ENCODE results near the gene NREP. TPM values are rescaled to one million over a fixed set of nuclear protein-coding genes. Genes with fewer than 3 reads are reported as not detected.

Gene NREP
- total and polyA plus RNA-seq, 7 experiments from 2014 or later, result 3.5 to 28.7 (median 9.0) TPM

DNA sequence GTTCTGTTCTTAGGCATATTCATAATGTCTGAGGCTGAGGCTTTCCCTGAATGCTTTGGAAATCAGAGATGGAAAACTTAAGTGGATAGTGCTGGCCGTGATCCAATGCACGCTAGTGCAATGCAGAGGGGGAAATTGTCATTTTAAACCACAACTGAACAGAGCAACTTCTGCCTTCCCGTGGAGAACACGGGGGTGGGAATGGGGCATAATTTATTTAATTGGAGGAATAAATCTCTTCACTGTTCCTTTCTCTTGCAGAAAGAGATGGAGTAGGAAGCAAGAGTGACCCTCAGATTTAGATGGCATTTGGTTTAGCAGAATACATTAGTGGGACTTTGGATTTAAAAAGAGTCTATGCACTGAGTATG lies 22.9 kb upstream of the NREP start:
- no peaks in the 10 kb centered on the region for H3K9me3 Mint-ChIP-seq
- no peaks in the 10 kb centered on the region for H3K36me3 ChIP-seq (ENCODE audit: control insufficient read depth in 2 of 3, insufficient read depth in 3 of 3, low read length in 3 of 3)
- no peaks in the 10 kb centered on the region for H3K9me3 ChIP-seq (ENCODE audit: control insufficient read depth in 2 of 3, low read length in 3 of 3)
- no peak overlapping the region for H3K4me3 ChIP-seq (ENCODE audit: low read length)
- intact Hi-C loops (cut with micrococcal nuclease), result no loop called here
- H3K27me3 Mint-ChIP-seq, result peaks cover 6 to 47% (median 17%) of the 10 kb centered on the region in 5 donors
- CTCF ChIA-PET, result no interaction called here
- ATAC-seq (no peak), DNase-seq (no peak)
- no peaks in the 10 kb centered on the region for H3K27me3 ChIP-seq (ENCODE audit: control insufficient read depth in 2 of 2, insufficient read depth in 2 of 2, low read length in 2 of 2)
- peaks cover 0 to 3% (median 0%) of the 10 kb centered on the region in 7 donors for H3K4me1 Mint-ChIP-seq
- no peaks in the 10 kb centered on the region for H3K4me1 ChIP-seq (ENCODE audit: control insufficient read depth in 2 of 2, insufficient read depth in 2 of 2, low read length in 2 of 2)
- no peak overlapping the region for H3K4me3 Mint-ChIP-seq
- no peak overlapping the region for H3K27ac Mint-ChIP-seq
- H3K36me3 Mint-ChIP-seq, result no peaks in the 10 kb centered on the region
- no peak overlapping the region for H3K27ac ChIP-seq (ENCODE audit: low read depth, low read length)
- POLR2A ChIA-PET, result no interaction called here

GRCh38 chr5:111779260-111779921 lies 22.4 kb upstream of the NREP start:
- Histone ChIP-seq H3K36me3 (ENCODE audit: control insufficient read depth in 2 of 3, insufficient read depth in 3 of 3, low read length in 3 of 3) (no peaks in the 10 kb centered on the region), H3K4me1 (ENCODE audit: control insufficient read depth in 2 of 2, insufficient read depth in 2 of 2, low read length in 2 of 2) (no peaks in the 10 kb centered on the region), H3K9me3 (ENCODE audit: control insufficient read depth in 2 of 3, low read length in 3 of 3) (no peaks in the 10 kb centered on the region), H3K27me3 (ENCODE audit: control insufficient read depth in 2 of 2, insufficient read depth in 2 of 2, low read length in 2 of 2) (no peaks in the 10 kb centered on the region), H3K4me3 (ENCODE audit: low read length) (no peak overlapping the region), H3K27ac (ENCODE audit: low read depth, low read length) (no peak overlapping the region)
- H3K4me1 Mint-ChIP-seq, result peaks cover 0 to 4% (median 0%) of the 10 kb centered on the region in 7 donors
- intact Hi-C loops (cut with micrococcal nuclease), result no loop called here
- H3K9me3 Mint-ChIP-seq, result no peaks in the 10 kb centered on the region
- POLR2A ChIA-PET, result no interaction called here
- peak overlapping the region in 1 of 9 donors; percentile 7 for H3K27ac Mint-ChIP-seq
- H3K36me3 Mint-ChIP-seq, result no peaks in the 10 kb centered on the region
- no peak for DNase-seq
- ATAC-seq, result no peak
- H3K27me3 Mint-ChIP-seq, result peaks cover 10 to 50% (median 20%) of the 10 kb centered on the region in 5 donors
- H3K4me3 Mint-ChIP-seq, result no peak overlapping the region
- CTCF ChIA-PET, result no interaction called here

DNA sequence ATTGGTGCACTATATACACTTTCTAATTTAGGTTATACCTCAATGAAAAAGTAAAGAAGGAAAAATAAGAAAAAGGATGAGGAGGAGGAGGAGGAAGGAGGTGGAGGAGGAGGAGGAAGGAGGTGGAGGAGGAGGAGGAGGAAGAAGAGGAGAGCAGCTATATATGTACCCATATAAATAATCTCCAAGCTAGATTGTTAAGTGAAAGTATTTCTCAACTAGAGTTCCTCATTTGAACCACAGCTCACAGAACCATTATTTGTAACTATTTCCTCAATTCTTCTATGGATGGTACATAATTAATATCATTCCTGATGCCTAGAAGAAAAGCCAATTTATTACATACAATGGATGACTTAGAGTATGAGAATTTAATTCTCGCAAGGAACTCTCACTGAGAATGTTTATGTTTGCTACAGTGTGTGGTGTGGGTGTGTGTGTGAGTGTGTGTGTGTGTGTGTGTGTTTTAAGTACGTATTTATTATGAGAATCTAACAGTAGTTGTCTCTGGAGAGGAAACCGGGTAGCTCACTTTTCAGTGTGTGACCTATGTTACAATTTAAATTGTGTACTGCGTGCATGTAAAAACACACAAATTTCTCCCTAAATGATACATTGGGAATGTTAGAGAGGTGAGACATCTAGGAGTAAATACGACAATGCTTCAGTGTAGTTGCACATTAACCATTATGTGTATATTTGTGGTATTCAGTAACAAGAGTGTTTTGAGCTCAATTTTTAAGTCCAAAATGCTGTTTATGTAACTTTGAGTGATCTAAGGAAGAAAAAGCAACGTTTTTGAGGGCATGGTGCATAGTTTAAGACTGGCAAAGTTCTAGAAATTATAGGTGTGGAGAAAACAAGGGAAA lies 20.2 kb upstream of the NREP start:
- Mint-ChIP-seq H3K4me1 (peaks cover 0 to 10% (median 0%) of the 10 kb centered on the region in 7 donors), H3K27me3 (peaks cover 10 to 51% (median 21%) of the 10 kb centered on the region in 5 donors), H3K9me3 (no peaks in the 10 kb centered on the region), H3K4me3 (no peak overlapping the region), H3K36me3 (no peaks in the 10 kb centered on the region), H3K27ac (no peak overlapping the region)
- no peak for DNase-seq
- Histone ChIP-seq H3K4me1 (ENCODE audit: control insufficient read depth in 2 of 2, insufficient read depth in 2 of 2, low read length in 2 of 2) (no peaks in the 10 kb centered on the region), H3K27ac (ENCODE audit: low read depth, low read length) (no peak overlapping the region), H3K27me3 (ENCODE audit: control insufficient read depth in 2 of 2, insufficient read depth in 2 of 2, low read length in 2 of 2) (no peaks in the 10 kb centered on the region), H3K4me3 (ENCODE audit: low read length) (no peak overlapping the region), H3K36me3 (ENCODE audit: control insufficient read depth in 2 of 3, insufficient read depth in 3 of 3, low read length in 3 of 3) (no peaks in the 10 kb centered on the region), H3K9me3 (ENCODE audit: control insufficient read depth in 2 of 3, low read length in 3 of 3) (no peaks in the 10 kb centered on the region)
- ChIA-PET POLR2A (no interaction called here), CTCF (no interaction called here)
- intact Hi-C loops (cut with micrococcal nuclease), result no loop called here
- peak; percentile 37 for ATAC-seq

- no peak overlapping the region for H3K4me3 Mint-ChIP-seq
- no peaks in the 10 kb centered on the region for H3K36me3 Mint-ChIP-seq
- H3K27ac Mint-ChIP-seq, result no peak overlapping the region
- Histone ChIP-seq H3K9me3 (ENCODE audit: control insufficient read depth in 2 of 3, low read length in 3 of 3) (no peaks in the 10 kb centered on the region), H3K27me3 (ENCODE audit: control insufficient read depth in 2 of 2, insufficient read depth in 2 of 2, low read length in 2 of 2) (no peaks in the 10 kb centered on the region), H3K4me3 (ENCODE audit: low read length) (no peak overlapping the region), H3K4me1 (ENCODE audit: control insufficient read depth in 2 of 2, insufficient read depth in 2 of 2, low read length in 2 of 2) (no peaks in the 10 kb centered on the region), H3K27ac (ENCODE audit: low read depth, low read length) (no peak overlapping the region), H3K36me3 (ENCODE audit: control insufficient read depth in 2 of 3, insufficient read depth in 3 of 3, low read length in 3 of 3) (no peaks in the 10 kb centered on the region)
- DNase-seq, result no peak
- CTCF ChIA-PET, result no interaction called here
- POLR2A ChIA-PET, result no interaction called here
- no peaks in the 10 kb centered on the region for H3K9me3 Mint-ChIP-seq
- intact Hi-C loops (cut with micrococcal nuclease), result no loop called here
- H3K4me1 Mint-ChIP-seq, result peaks cover 0 to 8% (median 0%) of the 10 kb centered on the region in 7 donors
- ATAC-seq, result no peak
- H3K27me3 Mint-ChIP-seq, result peaks cover 10 to 57% (median 22%) of the 10 kb centered on the region in 5 donors
Measured at GRCh38 chr5:111775224-111775623, 18.2 kb upstream of the NREP start.

- Histone ChIP-seq H3K4me1 (ENCODE audit: control insufficient read depth in 2 of 2, insufficient read depth in 2 of 2, low read length in 2 of 2) (no peaks in the 10 kb centered on the region), H3K9me3 (ENCODE audit: control insufficient read depth in 2 of 3, low read length in 3 of 3) (no peaks in the 10 kb centered on the region), H3K27ac (ENCODE audit: low read depth, low read length) (no peak overlapping the region), H3K27me3 (ENCODE audit: control insufficient read depth in 2 of 2, insufficient read depth in 2 of 2, low read length in 2 of 2) (no peaks in the 10 kb centered on the region), H3K36me3 (ENCODE audit: control insufficient read depth in 2 of 3, insufficient read depth in 3 of 3, low read length in 3 of 3) (no peaks in the 10 kb centered on the region), H3K4me3 (ENCODE audit: low read length) (no peak overlapping the region)
- Mint-ChIP-seq H3K36me3 (no peaks in the 10 kb centered on the region), H3K27ac (no peak overlapping the region), H3K9me3 (no peaks in the 10 kb centered on the region), H3K27me3 (peaks cover 14 to 55% (median 25%) of the 10 kb centered on the region in 5 donors), H3K4me3 (no peak overlapping the region), H3K4me1 (peaks cover 0 to 7% (median 0%) of the 10 kb centered on the region in 7 donors)
- POLR2A ChIA-PET, result no interaction called here
- intact Hi-C loops (cut with micrococcal nuclease), result no loop called here
- CTCF ChIA-PET, result no interaction called here
- DNase-seq, result no peak
- no peak for ATAC-seq
Measured at GRCh38 chr5:111774525-111774924, 17.5 kb upstream of the NREP start.

DNA sequence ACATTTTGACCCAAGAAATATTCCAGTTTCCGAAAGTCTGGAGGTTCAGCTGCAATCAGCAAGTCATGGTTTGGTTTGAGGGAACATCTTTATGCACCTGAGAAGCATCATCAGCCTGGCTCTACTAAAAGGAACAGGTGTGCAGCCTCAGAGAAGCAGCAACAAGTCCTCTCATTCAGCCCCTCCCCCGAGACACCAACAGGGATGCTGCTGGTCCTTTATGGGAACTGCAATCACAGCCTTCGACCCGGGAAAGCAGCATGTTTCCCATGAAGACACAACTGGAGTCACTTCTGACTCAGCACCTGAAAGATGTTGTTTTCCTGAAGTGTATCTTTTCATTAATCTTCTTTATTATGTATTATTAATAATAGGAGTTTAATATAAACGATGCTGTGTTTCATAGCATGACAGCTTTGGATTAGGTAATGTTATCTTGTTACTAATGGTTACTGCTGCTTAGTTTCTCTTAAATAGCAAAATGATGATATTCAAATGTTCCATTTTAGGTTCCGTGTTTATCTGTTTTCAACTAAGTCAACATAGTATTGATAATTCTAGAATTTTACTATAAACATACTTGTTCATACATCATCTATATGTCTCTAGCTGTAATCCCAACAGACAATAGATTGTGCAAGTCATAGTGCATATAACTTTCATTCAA lies 15.6 kb upstream of the NREP start:
- Mint-ChIP-seq H3K4me1 (peaks cover 0 to 7% (median 0%) of the 10 kb centered on the region in 7 donors), H3K27me3 (peaks cover 16 to 54% (median 34%) of the 10 kb centered on the region in 5 donors), H3K36me3 (no peaks in the 10 kb centered on the region), H3K27ac (no peak overlapping the region), H3K4me3 (no peak overlapping the region), H3K9me3 (peaks cover 0 to 5% (median 0%) of the 10 kb centered on the region in 11 donors)
- ATAC-seq (no peak), DNase-seq (no peak)
- Histone ChIP-seq H3K36me3 (ENCODE audit: control insufficient read depth in 2 of 3, insufficient read depth in 3 of 3, low read length in 3 of 3) (no peaks in the 10 kb centered on the region), H3K4me1 (ENCODE audit: control insufficient read depth in 2 of 2, insufficient read depth in 2 of 2, low read length in 2 of 2) (no peaks in the 10 kb centered on the region), H3K4me3 (ENCODE audit: low read length) (no peak overlapping the region), H3K27me3 (ENCODE audit: control insufficient read depth in 2 of 2, insufficient read depth in 2 of 2, low read length in 2 of 2) (no peaks in the 10 kb centered on the region), H3K27ac (ENCODE audit: low read depth, low read length) (no peak overlapping the region), H3K9me3 (ENCODE audit: control insufficient read depth in 2 of 3, low read length in 3 of 3) (no peaks in the 10 kb centered on the region)
- POLR2A ChIA-PET, result no interaction called here
- intact Hi-C loops (cut with micrococcal nuclease), result no loop called here
- CTCF ChIA-PET, result no interaction called here

All from naive thymus-derived CD4-positive, alpha-beta T cell (primary cell).